NCI-H1436 (cell line): ENCODE measurements around the gene RAMP3.
"Not testable (repeated sequence)": the region's sequence is repeated elsewhere in the genome, so short reads cannot be mapped to it uniquely, and the experiment has no call there.

Experiments used
- DNase-seq: peaks from one replicate; lab custom pipeline; 2025; lab: John Stamatoyannopoulos, UW

Gene RAMP3

GRCh38 chr7:45157286-45157652, 322 bp upstream of the RAMP3 start:
- DNase-seq = no peak

GRCh38 chr7:45158471-45158870, 880 bp downstream of the RAMP3 start:
- no peak for DNase-seq

- no peak for DNase-seq
Measured at GRCh38 chr7:45159296-45159695, 1.7 kb downstream of the RAMP3 start.

- no peak for DNase-seq
Measured at GRCh38 chr7:45160417-45160881, 2.9 kb downstream of the RAMP3 start.

GRCh38 chr7:45161138-45161537, 3.5 kb downstream of the RAMP3 start:
- no peak for DNase-seq

- no peak for DNase-seq
Measured at GRCh38 chr7:45161842-45162241, 4.3 kb downstream of the RAMP3 start.

GRCh38 chr7:45162311-45162845, 4.8 kb downstream of the RAMP3 start:
- no peak for DNase-seq

- no peak for DNase-seq
Measured at GRCh38 chr7:45162943-45163691, 5.5 kb downstream of the RAMP3 start.

GRCh38 chr7:45163692-45164052, 6.1 kb downstream of the RAMP3 start:
- DNase-seq = no peak

- not testable (repeated sequence) for DNase-seq
Measured at GRCh38 chr7:45164271-45164670, 6.7 kb downstream of the RAMP3 start.

GRCh38 chr7:45165857-45166256, 8.3 kb downstream of the RAMP3 start:
- DNase-seq = no peak

- no peak for DNase-seq
Measured at GRCh38 chr7:45171946-45172345, 14.4 kb downstream of the RAMP3 start.

- DNase-seq = no peak
Measured at GRCh38 chr7:45173596-45174327, 16.2 kb downstream of the RAMP3 start.

GRCh38 chr7:45174328-45174610, 16.7 kb downstream of the RAMP3 start:
- DNase-seq = no peak

GRCh38 chr7:45174966-45175765, 17.6 kb downstream of the RAMP3 start:
- DNase-seq = no peak

- DNase-seq = no peak
Measured at GRCh38 chr7:45176091-45176490, 18.5 kb downstream of the RAMP3 start.

GRCh38 chr7:45176886-45177731, 19.5 kb downstream of the RAMP3 start:
- DNase-seq = no peak

GRCh38 chr7:45177801-45178200, 20.2 kb downstream of the RAMP3 start:
- no peak for DNase-seq

- no peak for DNase-seq
Measured at GRCh38 chr7:45178241-45179225, 20.9 kb downstream of the RAMP3 start.

- DNase-seq = no peak
Measured at GRCh38 chr7:45179666-45180065, 22.1 kb downstream of the RAMP3 start.
